H9 (cell line): ENCODE results near the gene LASP1. TPM values are rescaled to one million over a fixed set of nuclear protein-coding genes. Genes with fewer than 3 reads are reported as not detected.

Source experiments
- DNase-seq: peaks from one replicate; pipeline ENCODE4 v3.0.0-alpha.2; 2017
- H2AFZ ChIP-seq: one replicate; pipeline ENCODE4 v1.6.1; 2013; ENCODE audit warnings: mild to moderate bottlenecking, low read length, control low read depth, moderate library complexity
- H2AK5ac ChIP-seq: 2 replicates; pipeline ENCODE4 v1.6.1; 2013; ENCODE audit warnings: low read length, control low read depth, mixed read lengths; ENCODE audit not compliant: insufficient read length
- H2BK120ac ChIP-seq: one replicate; pipeline ENCODE4 v1.6.1; 2013; ENCODE audit warnings: low read depth, mild to moderate bottlenecking, low read length, control low read depth, inconsistent platforms; ENCODE audit not compliant: poor library complexity, severe bottlenecking
- H2BK12ac ChIP-seq: 2 replicates; pipeline ENCODE4 v1.6.1; 2013; ENCODE audit warnings: low read length, control low read depth, mixed read lengths, low read depth; ENCODE audit not compliant: insufficient read length
- H2BK15ac ChIP-seq: 2 replicates; pipeline ENCODE4 v1.6.1; 2013; ENCODE audit warnings: low read depth, low read length, control low read depth
- H2BK20ac ChIP-seq: one replicate; pipeline ENCODE4 v1.6.1; 2013; ENCODE audit warnings: low read depth, mild to moderate bottlenecking, low read length, control low read depth, inconsistent platforms; ENCODE audit not compliant: poor library complexity, severe bottlenecking
- H2BK5ac ChIP-seq: 2 replicates; pipeline ENCODE4 v1.6.1; 2013; ENCODE audit warnings: low read length, control low read depth, mixed read lengths; ENCODE audit not compliant: insufficient read length
- H3K14ac ChIP-seq: 2 replicates; pipeline ENCODE4 v1.6.1; 2013; ENCODE audit warnings: low read length, control low read depth; ENCODE audit not compliant: insufficient read depth
- H3K18ac ChIP-seq: 2 replicates; pipeline ENCODE4 v1.6.1; 2013; ENCODE audit warnings: low read depth, mild to moderate bottlenecking, mixed read lengths, low read length, control low read depth; ENCODE audit not compliant: insufficient read length
- H3K23ac ChIP-seq: 2 replicates; pipeline ENCODE4 v1.6.1; 2013; ENCODE audit warnings: low read length, control low read depth, mixed read lengths, low read depth; ENCODE audit not compliant: insufficient read length
- H3K23me2 ChIP-seq: 2 replicates; pipeline ENCODE4 v1.6.1; 2013; ENCODE audit warnings: low read depth, mild to moderate bottlenecking, mixed read lengths, low read length, control low read depth; ENCODE audit not compliant: insufficient read length, poor library complexity, severe bottlenecking
- H3K27ac ChIP-seq: 2 replicates; pipeline ENCODE4 v1.5.1; 2013; ENCODE audit warnings: low read length, control low read depth, mixed read lengths, low read depth; ENCODE audit not compliant: insufficient read length
- H3K27me3 ChIP-seq: 2 replicates; pipeline ENCODE4 v1.6.1; 2013; ENCODE audit warnings: low read length, control low read depth, inconsistent platforms; ENCODE audit not compliant: insufficient read depth
- H3K4ac ChIP-seq: 2 replicates; pipeline ENCODE4 v1.6.1; 2013; ENCODE audit warnings: low read depth, mild to moderate bottlenecking, control low read depth, inconsistent platforms, low read length, moderate library complexity
- H3K4me1 ChIP-seq: 2 replicates; pipeline ENCODE4 v1.6.1; 2013; ENCODE audit warnings: low read length, control low read depth, inconsistent platforms; ENCODE audit not compliant: insufficient read depth
- H3K4me2 ChIP-seq: 2 replicates; pipeline ENCODE4 v1.6.1; 2013; ENCODE audit warnings: low read length, control low read depth, mixed read lengths; ENCODE audit not compliant: insufficient read length, insufficient read depth
- H3K56ac ChIP-seq: 2 replicates; pipeline ENCODE4 v1.6.1; 2013; ENCODE audit warnings: low read depth, mild to moderate bottlenecking, mixed read lengths, low read length, control low read depth; ENCODE audit not compliant: insufficient read length
- H3K79me1 ChIP-seq: 2 replicates; pipeline ENCODE4 v1.6.1; 2013; ENCODE audit warnings: low read depth, mild to moderate bottlenecking, moderate library complexity, low read length, control low read depth, inconsistent platforms; ENCODE audit not compliant: insufficient read depth, poor library complexity, severe bottlenecking
- H3K79me2 ChIP-seq: 2 replicates; pipeline ENCODE4 v1.6.1; 2013; ENCODE audit warnings: low read length, control low read depth, inconsistent platforms; ENCODE audit not compliant: insufficient read depth
- H3K9ac ChIP-seq: 2 replicates; pipeline ENCODE4 v1.6.1; 2013; ENCODE audit warnings: low read length, control low read depth, mixed read lengths; ENCODE audit not compliant: insufficient read length; ENCODE audit errors: extremely low read depth
- H3K9me3 ChIP-seq: one replicate; pipeline ENCODE4 v1.6.1; 2013; ENCODE audit warnings: low read depth, low read length, inconsistent platforms; ENCODE audit not compliant: control insufficient read depth
- H3T11ph ChIP-seq: one replicate; pipeline ENCODE4 v1.6.1; 2013; ENCODE audit warnings: mild to moderate bottlenecking, low read length, control low read depth, inconsistent platforms
- H4K20me1 ChIP-seq: one replicate; pipeline ENCODE4 v1.6.1; 2013; ENCODE audit not compliant: control insufficient read depth, insufficient read length, insufficient read depth
- H4K5ac ChIP-seq: 2 replicates; pipeline ENCODE4 v1.6.1; 2013; ENCODE audit warnings: low read depth, mild to moderate bottlenecking, mixed read lengths, low read length, control low read depth; ENCODE audit not compliant: insufficient read length
- H4K8ac ChIP-seq: replicated peaks from 2 replicates; pipeline ENCODE4 v1.6.1; 2013; ENCODE audit warnings: low read length, control low read depth, mixed read lengths, low read depth; ENCODE audit not compliant: insufficient read length
- H4K91ac ChIP-seq: 2 replicates; pipeline ENCODE4 v1.6.1; 2013; ENCODE audit warnings: low read depth, mild to moderate bottlenecking, moderate library complexity, mixed read lengths, low read length, control low read depth; ENCODE audit not compliant: insufficient read length
- H3K27ac Mint-ChIP-seq, 3 experiments: 2 replicates in 2 of 3; 3 replicates in 1 of 3; pipeline ENCODE4 v1.8.0; 2020 to 2021; ENCODE audit warnings: mixed read lengths in 3 of 3, mild to moderate bottlenecking in 1 of 3, moderate library complexity in 1 of 3
- H3K27me3 Mint-ChIP-seq: 2 replicates; pipeline ENCODE4 v1.8.0; 2021; ENCODE audit warnings: low read depth, mild to moderate bottlenecking, moderate library complexity, mixed read lengths
- H3K36me3 Mint-ChIP-seq, 3 experiments: 2 replicates in 2 of 3; 3 replicates in 1 of 3; pipeline ENCODE4 v1.8.0; 2020 to 2021; ENCODE audit warnings: low read depth in 3 of 3, mixed read lengths in 3 of 3; ENCODE audit not compliant: insufficient read depth in 1 of 3
- H3K4me1 Mint-ChIP-seq, 2 experiments: 2 replicates each; pipeline ENCODE4 v1.8.0; 2020; ENCODE audit warnings: mixed read lengths in 2 of 2
- H3K4me3 Mint-ChIP-seq, 2 experiments: 2 replicates in 1 of 2; 3 replicates in 1 of 2; pipeline ENCODE4 v1.8.0; 2020 to 2021; ENCODE audit warnings: mild to moderate bottlenecking in 2 of 2, mixed read lengths in 2 of 2, moderate library complexity in 1 of 2
- H3K9me3 Mint-ChIP-seq, 2 experiments: 2 replicates in 1 of 2; 3 replicates in 1 of 2; pipeline ENCODE4 v1.8.0; 2020; ENCODE audit warnings: mild to moderate bottlenecking in 2 of 2, mixed read lengths in 2 of 2, moderate library complexity in 1 of 2
- WGBS: extraction: QIAGEN DNeasy Blood & Tissue Kit; methylation state at CpG from one replicate; pipeline ENCODE4 v1.1.7; 2013; ENCODE audit warnings: missing lambda C conversion rate, low lambda C conversion rate, mixed read lengths; ENCODE audit not compliant: insufficient read length; ENCODE audit errors: extremely low coverage; 5-methylcytosine and 5-hydroxymethylcytosine counted together
- total RNA-seq: library from RNA; stranded (reverse); gene quantifications from 2 replicates; pipeline ENCODE4 v1.2.1, GENCODE V29; 2021
- TF ChIP-seq, protein P1 (sequence below): fragments of 200-600 bp; sonication (generic); conservative IDR thresholded peaks from 3 replicates; pipeline ENCODE4 v1.8.0; 2021; ENCODE audit warnings: antibody characterized with exemption, mild to moderate bottlenecking

Gene LASP1
- total RNA-seq, 1 experiment from 2014 or later, result 121 TPM

GRCh38 chr17:38892620-38893019, 22.8 kb downstream of the LASP1 start:
- Histone ChIP-seq H2BK15ac (no peak overlapping the region), H2BK20ac (no peak overlapping the region), H3K9ac (no peak overlapping the region), H2BK5ac (no peak overlapping the region), H4K20me1 (peaks cover 2% of the 10 kb centered on the region), H2BK120ac (no peak overlapping the region), H3K79me1 (no peaks in the 10 kb centered on the region), H4K8ac (no peak overlapping the region), H3K18ac (no peak overlapping the region), H3K14ac (no peak overlapping the region), H4K5ac (no peak overlapping the region), H3K23me2 (no peaks in the 10 kb centered on the region), H3K27me3 (no peaks in the 10 kb centered on the region), H3K79me2 (0 out of 2 replicates have a peak, but pooled peaks cover 2% of the 10 kb centered on the region), H3K27ac (no peak overlapping the region), H3K4me2 (no peak overlapping the region), H3K4me1 (no peaks in the 10 kb centered on the region), H3K56ac (no peak overlapping the region), H2AFZ (no peak overlapping the region), H3K9me3 (no peaks in the 10 kb centered on the region), H2BK12ac (no peak overlapping the region), H3K4ac (no peak overlapping the region), H3T11ph (no peak overlapping the region), H2AK5ac (no peak overlapping the region), H3K23ac (no peak overlapping the region), H4K91ac (no peak overlapping the region)
- Mint-ChIP-seq H3K4me1 (peaks cover 9 to 15% of the 10 kb centered on the region in 2 experiments), H3K36me3 (peaks cover 4 to 50% (median 37%) of the 10 kb centered on the region in 3 experiments; a peak in 5 of 7 replicates), H3K9me3 (no peaks in the 10 kb centered on the region), H3K27me3 (no peaks in the 10 kb centered on the region), H3K4me3 (peak overlapping the region in 1 of 2 experiments; percentile 40; a peak in 1 of 5 replicates), H3K27ac (peak overlapping the region in 1 of 3 experiments; percentile 88; a peak in 1 of 7 replicates)
- no CpG with 5 or more reads among the region's 13 CpGs for WGBS
- peak; percentile 31 for DNase-seq
- TF ChIP-seq, protein P1, sequence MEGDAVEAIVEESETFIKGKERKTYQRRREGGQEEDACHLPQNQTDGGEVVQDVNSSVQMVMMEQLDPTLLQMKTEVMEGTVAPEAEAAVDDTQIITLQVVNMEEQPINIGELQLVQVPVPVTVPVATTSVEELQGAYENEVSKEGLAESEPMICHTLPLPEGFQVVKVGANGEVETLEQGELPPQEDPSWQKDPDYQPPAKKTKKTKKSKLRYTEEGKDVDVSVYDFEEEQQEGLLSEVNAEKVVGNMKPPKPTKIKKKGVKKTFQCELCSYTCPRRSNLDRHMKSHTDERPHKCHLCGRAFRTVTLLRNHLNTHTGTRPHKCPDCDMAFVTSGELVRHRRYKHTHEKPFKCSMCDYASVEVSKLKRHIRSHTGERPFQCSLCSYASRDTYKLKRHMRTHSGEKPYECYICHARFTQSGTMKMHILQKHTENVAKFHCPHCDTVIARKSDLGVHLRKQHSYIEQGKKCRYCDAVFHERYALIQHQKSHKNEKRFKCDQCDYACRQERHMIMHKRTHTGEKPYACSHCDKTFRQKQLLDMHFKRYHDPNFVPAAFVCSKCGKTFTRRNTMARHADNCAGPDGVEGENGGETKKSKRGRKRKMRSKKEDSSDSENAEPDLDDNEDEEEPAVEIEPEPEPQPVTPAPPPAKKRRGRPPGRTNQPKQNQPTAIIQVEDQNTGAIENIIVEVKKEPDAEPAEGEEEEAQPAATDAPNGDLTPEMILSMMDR, result no peak
